Smooth muscle cell (in vitro differentiated cells): ENCODE results near the gene ABHD15. TPM values are rescaled to one million over a fixed set of nuclear protein-coding genes. Genes with fewer than 3 reads are reported as not detected.
A peak's percentile ranks its signal among the peaks of the same experiment; 100 is the strongest.

ENCODE experiments used
- DNase-seq: peaks from one replicate; lab custom pipeline; 2025; ENCODE audit not compliant: unreplicated experiment; lab: John Stamatoyannopoulos, UW
- H2AFZ ChIP-seq: fragments of 200-600 bp; sonication (generic); 2 replicates; pipeline ENCODE4 v1.6.0; 2016; ENCODE audit warnings: antibody characterized with exemption, low read depth, mild to moderate bottlenecking
- H3F3A ChIP-seq: fragments of 200-600 bp; sonication (generic); 2 replicates; pipeline ENCODE4 v1.6.0; 2017; ENCODE audit warnings: antibody characterized with exemption, low read depth
- H3K27ac ChIP-seq: fragments of 200-600 bp; sonication (generic); 2 replicates; pipeline ENCODE4 v1.5.1; 2016; ENCODE audit warnings: low read depth, mild to moderate bottlenecking
- H3K27me3 ChIP-seq: fragments of 200-600 bp; sonication (generic); 2 replicates; pipeline ENCODE4 v1.6.1; 2016; ENCODE audit warnings: low read depth, mild to moderate bottlenecking
- H3K36me3 ChIP-seq: fragments of 200-600 bp; sonication (generic); 2 replicates; pipeline ENCODE4 v1.5.1; 2016; ENCODE audit warnings: low read depth
- H3K4me1 ChIP-seq: fragments of 200-600 bp; sonication (generic); 2 replicates; pipeline ENCODE4 v1.5.1; 2016; ENCODE audit warnings: low read depth
- H3K4me2 ChIP-seq: fragments of 200-600 bp; sonication (generic); 2 replicates; pipeline ENCODE4 v1.6.0; 2016; ENCODE audit warnings: mild to moderate bottlenecking
- H3K4me3 ChIP-seq: fragments of 200-600 bp; sonication (generic); 2 replicates; pipeline ENCODE4 v1.5.1; 2016; ENCODE audit warnings: mild to moderate bottlenecking
- H3K79me2 ChIP-seq: fragments of 200-600 bp; sonication (generic); 2 replicates; pipeline ENCODE4 v1.6.0; 2016; ENCODE audit warnings: low read depth, mild to moderate bottlenecking
- H3K9ac ChIP-seq: fragments of 200-600 bp; sonication (generic); 2 replicates; pipeline ENCODE4 v1.6.0; 2016; ENCODE audit warnings: low read depth
- H3K9me3 ChIP-seq: fragments of 200-600 bp; sonication (generic); replicated peaks from 2 replicates; pipeline ENCODE4 v1.5.1; 2016; ENCODE audit warnings: low read depth
- H4K20me1 ChIP-seq: fragments of 200-600 bp; sonication (generic); 2 replicates; pipeline ENCODE4 v1.6.0; 2016; ENCODE audit warnings: low read depth
- CTCF ChIP-seq: fragments of 200-600 bp; sonication (generic); IDR thresholded peaks from 2 replicates; pipeline ENCODE4 v1.5.1; 2017; ENCODE audit warnings: borderline replicate concordance, mild to moderate bottlenecking, antibody characterized with exemption; ENCODE audit not compliant: insufficient read depth, poor library complexity, severe bottlenecking
- WGBS: methylation state at CpG from one replicate; pipeline ENCODE4 v1.1.7; 2016; ENCODE audit warnings: low lambda C conversion rate; 5-methylcytosine and 5-hydroxymethylcytosine counted together
- polyA plus RNA-seq: library from polyadenylated mRNA; unstranded; fragments of >200 nt; fragmentation: Nextera tagmentation; extraction: Ambion mirVana; gene quantifications from 2 replicates; pipeline ENCODE4 v1.2.1, GENCODE V29; 2016
- total RNA-seq: library from RNA; depleted of rRNA; stranded (reverse); fragments of >200 nt; gene quantifications from 2 replicates; pipeline ENCODE4 v1.2.3, GENCODE V29; 2014

ABHD15 gene
- total and polyA plus RNA-seq, 2 experiments from 2014 or later = 5.0 to 7.4 TPM

DNA sequence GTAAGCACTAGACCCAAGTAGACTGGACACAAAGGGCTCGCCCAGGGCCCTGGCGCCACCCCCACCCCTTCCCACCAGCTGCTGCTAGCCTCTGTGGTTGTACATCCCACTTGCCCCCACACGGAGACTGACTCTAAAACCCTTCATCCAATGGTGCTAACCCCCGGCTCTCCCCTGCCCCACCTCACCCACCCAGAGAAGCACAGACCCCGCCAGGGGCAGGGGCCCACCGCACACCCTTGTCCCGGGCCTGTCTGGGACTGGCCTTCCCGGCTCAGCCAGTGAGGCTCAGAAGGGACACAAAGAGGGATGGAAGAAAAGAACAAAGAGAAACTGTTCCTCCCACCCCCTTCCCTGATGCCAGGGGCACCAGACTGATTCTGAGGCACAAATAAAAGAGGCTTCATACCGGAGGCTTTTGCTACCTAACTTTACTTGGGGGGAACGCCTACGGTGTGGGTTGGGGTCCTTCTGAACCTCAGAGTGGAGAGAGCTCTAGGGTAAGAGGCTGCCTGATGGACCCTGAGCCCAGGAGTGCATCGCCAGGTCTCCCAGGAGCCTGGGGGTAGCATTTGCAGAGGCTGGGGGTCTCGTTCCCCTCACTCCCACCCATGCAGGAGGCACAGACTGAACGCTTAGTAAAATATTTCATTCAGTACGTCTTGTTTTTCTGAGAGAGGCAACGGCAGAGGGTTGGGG lies 47.7 kb upstream of the ABHD15 start:
- Histone ChIP-seq H3K79me2 (no peaks in the 10 kb centered on the region), H3K27me3 (peaks cover 26% of the 10 kb centered on the region), H3K4me2 (peak overlapping the region; percentile 80), H3K9ac (no peak overlapping the region), H3K27ac (no peak overlapping the region), H3K9me3 (no peaks in the 10 kb centered on the region), H3K4me3 (no peak overlapping the region), H4K20me1 (no peaks in the 10 kb centered on the region), H3K36me3 (no peaks in the 10 kb centered on the region), H3F3A (no peaks in the 10 kb centered on the region), H2AFZ (no peak overlapping the region), H3K4me1 (peaks cover 31% of the 10 kb centered on the region)
- DNase-seq = no peak
- WGBS = 85% methylated on average over 16 of the region's 16 CpGs
- TF ChIP-seq CTCF = no peak

DNA sequence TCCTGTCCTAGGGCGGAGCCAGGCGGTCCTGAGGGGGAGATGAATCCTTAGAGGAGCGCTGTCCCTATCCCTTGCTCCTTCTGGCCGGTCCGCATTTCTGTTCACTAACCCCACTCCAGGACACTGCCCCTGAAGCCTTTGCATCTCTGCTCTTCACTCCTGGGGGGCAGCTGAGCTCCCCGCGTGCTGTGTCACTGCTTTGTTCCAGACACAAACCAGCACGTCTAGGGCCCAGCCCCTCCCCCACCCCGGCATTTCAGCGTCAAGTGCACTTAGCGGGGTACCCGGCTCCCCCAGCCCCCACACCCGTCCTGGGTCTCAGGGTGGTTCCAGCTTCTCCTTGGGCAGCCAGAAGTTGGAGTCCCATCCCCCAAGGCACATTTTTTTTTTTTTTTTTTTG lies 47.0 kb upstream of the ABHD15 start:
- WGBS = 47% methylated on average over 13 of the region's 13 CpGs
- DNase-seq = no peak

GRCh38 chr17:29613352-29613837 lies 46.6 kb upstream of the ABHD15 start:
- 3% methylated on average over 32 of the region's 50 CpGs for WGBS
- peaks cover 31% of the 10 kb centered on the region for H3K4me1 ChIP-seq
- TF ChIP-seq CTCF = peak; percentile 79
- no peaks in the 10 kb centered on the region for H3F3A ChIP-seq
- peaks cover 25% of the 10 kb centered on the region for H3K27me3 ChIP-seq
- H3K79me2 ChIP-seq = no peaks in the 10 kb centered on the region
- H3K27ac ChIP-seq = no peak overlapping the region
- H3K4me2 ChIP-seq = peak overlapping the region; percentile 83
- no peaks in the 10 kb centered on the region for H4K20me1 ChIP-seq
- peak overlapping the region; percentile 31 for H3K4me3 ChIP-seq
- no peaks in the 10 kb centered on the region for H3K36me3 ChIP-seq
- no peak overlapping the region for H3K9ac ChIP-seq
- H3K9me3 ChIP-seq = no peaks in the 10 kb centered on the region
- no peak overlapping the region for H2AFZ ChIP-seq
- peak; percentile 59 for DNase-seq

More for the DNA sequence above, 47.0 kb upstream of the ABHD15 start:
- Histone ChIP-seq H3K79me2 (no peaks in the 10 kb centered on the region), H4K20me1 (no peaks in the 10 kb centered on the region), H3K4me3 (peak overlapping the region; percentile 31), H2AFZ (no peak overlapping the region), H3K4me1 (peaks cover 31% of the 10 kb centered on the region), H3K27me3 (peaks cover 26% of the 10 kb centered on the region), H3K4me2 (peak overlapping the region; percentile 83), H3K27ac (no peak overlapping the region), H3K9me3 (no peaks in the 10 kb centered on the region), H3K36me3 (no peaks in the 10 kb centered on the region), H3F3A (no peaks in the 10 kb centered on the region), H3K9ac (no peak overlapping the region)
- TF ChIP-seq CTCF = no peak
